Measurements from ENCODE around the gene CDHR2.

GRCh38 chr5:176621661-176622079 lies 72.5 kb downstream of the CDHR2 start:
- no peak for TF ChIP-seq EZH2 (IDR thresholded peaks at IDR 0.05; ENCODE audit: insufficient read depth, poor library complexity, severe bottlenecking)
- TF ChIP-seq EZH2phosphoT487 (IDR thresholded peaks at IDR 0.05; ENCODE audit: insufficient read depth, low read depth) = no peak
